OCI-LY1 (cell line): Measurements from ENCODE around the gene FGF10.

Source experiments
- H2AFZ ChIP-seq: fragments of 200-600 bp; sonication (generic), shearing (Covaris generic); 2 replicates; pipeline ENCODE4 v1.6.0; 2014; ENCODE audit warnings: antibody characterized with exemption, mild to moderate bottlenecking, low read length
- H3F3A ChIP-seq: fragments of 200-600 bp; sonication (generic), shearing (Covaris generic); 2 replicates; pipeline ENCODE4 v1.6.0; 2014; ENCODE audit warnings: mild to moderate bottlenecking, antibody characterized with exemption, low read length, moderate library complexity; ENCODE audit not compliant: insufficient read depth
- H3K27ac ChIP-seq: fragments of 200-600 bp; sonication (generic); 2 replicates; pipeline ENCODE4 v1.5.1; 2014; ENCODE audit warnings: low read length, mixed run types, mild to moderate bottlenecking, low read depth; ENCODE audit not compliant: poor library complexity, severe bottlenecking
- H3K27me3 ChIP-seq: fragments of 200-600 bp; sonication (generic); 2 replicates; pipeline ENCODE4 v1.6.0; 2014; ENCODE audit warnings: antibody characterized with exemption, mild to moderate bottlenecking, low read length, moderate library complexity; ENCODE audit not compliant: insufficient read depth
- H3K36me3 ChIP-seq: fragments of 200-600 bp; sonication (generic); 2 replicates; pipeline ENCODE4 v1.6.1; 2014; ENCODE audit warnings: mild to moderate bottlenecking, antibody characterized with exemption, low read length, moderate library complexity, mixed read lengths; ENCODE audit not compliant: insufficient read depth
- H3K4me1 ChIP-seq: fragments of 200-600 bp; sonication (generic); 2 replicates; pipeline ENCODE4 v1.5.1; 2014; ENCODE audit warnings: mild to moderate bottlenecking, low read length, moderate library complexity; ENCODE audit not compliant: insufficient read depth, severe bottlenecking
- H3K4me2 ChIP-seq: fragments of 200-600 bp; sonication (generic), shearing (Covaris generic); 2 replicates; pipeline ENCODE4 v1.6.1; 2014; ENCODE audit warnings: low read length
- H3K4me3 ChIP-seq: fragments of 200-600 bp; sonication (generic); 2 replicates; pipeline ENCODE4 v1.5.1; 2014; ENCODE audit warnings: low read length, low read depth, mild to moderate bottlenecking, mixed read lengths; ENCODE audit not compliant: poor library complexity, severe bottlenecking
- H3K79me2 ChIP-seq: fragments of 200-600 bp; shearing (Covaris generic); 2 replicates; pipeline ENCODE4 v1.6.1; 2016; ENCODE audit warnings: mixed run types, low read length, mixed read lengths; ENCODE audit not compliant: insufficient read depth
- H3K9ac ChIP-seq: fragments of 200-600 bp; sonication (generic), shearing (Covaris generic); 2 replicates; pipeline ENCODE4 v1.6.1; 2014; ENCODE audit warnings: mild to moderate bottlenecking, low read length, mixed read lengths
- H3K9me2 ChIP-seq: fragments of 200-600 bp; sonication (generic), shearing (Covaris generic); 2 replicates; pipeline ENCODE4 v1.6.1; 2014; ENCODE audit warnings: low read depth, mild to moderate bottlenecking, low read length, mixed read lengths
- H3K9me3 ChIP-seq: fragments of 200-600 bp; shearing (Covaris generic); 2 replicates; pipeline ENCODE4 v1.6.1; 2014; ENCODE audit warnings: low read length, mixed read lengths
- H4K20me1 ChIP-seq: fragments of 200-600 bp; sonication (generic), shearing (Covaris generic); 2 replicates; pipeline ENCODE4 v1.6.0; 2016; ENCODE audit warnings: mild to moderate bottlenecking, low read length; ENCODE audit not compliant: insufficient read depth
- CTCF ChIP-seq: fragments of 200-600 bp; sonication (generic), shearing (Covaris generic); IDR thresholded peaks from 2 replicates; pipeline ENCODE4 v1.5.1; 2017; ENCODE audit warnings: mild to moderate bottlenecking, antibody characterized with exemption, low read length, moderate library complexity, mixed read lengths
- EZH2 ChIP-seq: fragments of 200-600 bp; sonication (generic), shearing (Covaris generic); IDR thresholded peaks from 2 replicates; pipeline ENCODE4 v1.8.0; 2017; ENCODE audit warnings: borderline replicate concordance, mixed run types, mild to moderate bottlenecking, antibody characterized with exemption, low read length, moderate library complexity, mixed read lengths

The FGF10 gene

GRCh38 chr5:44275908-44276307 is 113.3 kb downstream of the FGF10 start:
- Histone ChIP-seq H3K36me3 (no peaks in the 10 kb centered on the region), H3K4me3 (no peak overlapping the region), H3K27ac (no peak overlapping the region), H2AFZ (no peak overlapping the region), H3F3A (no peaks in the 10 kb centered on the region), H4K20me1 (no peaks in the 10 kb centered on the region), H3K27me3 (no peaks in the 10 kb centered on the region), H3K9me2 (no peaks in the 10 kb centered on the region), H3K4me1 (no peaks in the 10 kb centered on the region), H3K9ac (no peak overlapping the region), H3K79me2 (no peaks in the 10 kb centered on the region), H3K9me3 (no peaks in the 10 kb centered on the region), H3K4me2 (no peak overlapping the region)
- TF ChIP-seq CTCF: no peak
- no peak for TF ChIP-seq EZH2

- H2AFZ ChIP-seq: no peak overlapping the region
- H3K4me2 ChIP-seq: no peak overlapping the region
- H3F3A ChIP-seq: no peaks in the 10 kb centered on the region
- no peak overlapping the region for H3K4me3 ChIP-seq
- no peak overlapping the region for H3K9ac ChIP-seq
- TF ChIP-seq CTCF: no peak
- H3K27ac ChIP-seq: no peak overlapping the region
- no peaks in the 10 kb centered on the region for H4K20me1 ChIP-seq
- no peaks in the 10 kb centered on the region for H3K9me3 ChIP-seq
- no peaks in the 10 kb centered on the region for H3K4me1 ChIP-seq
- no peaks in the 10 kb centered on the region for H3K79me2 ChIP-seq
- no peaks in the 10 kb centered on the region for H3K36me3 ChIP-seq
- H3K27me3 ChIP-seq: no peaks in the 10 kb centered on the region
- H3K9me2 ChIP-seq: no peaks in the 10 kb centered on the region
These were observed 113.9 kb downstream of the FGF10 start for GRCh38 chr5:44275329-44275728.

GRCh38 chr5:44267909-44268308 is 121.3 kb downstream of the FGF10 start:
- Histone ChIP-seq H3K9ac (no peak overlapping the region), H3K9me2 (no peaks in the 10 kb centered on the region), H3K9me3 (no peaks in the 10 kb centered on the region), H3K4me1 (no peaks in the 10 kb centered on the region), H3K4me2 (no peak overlapping the region), H2AFZ (no peak overlapping the region), H3K79me2 (no peaks in the 10 kb centered on the region), H3F3A (no peaks in the 10 kb centered on the region), H4K20me1 (no peaks in the 10 kb centered on the region), H3K27me3 (no peaks in the 10 kb centered on the region; the same call in 1 of the 2 replicates), H3K27ac (no peak overlapping the region), H3K36me3 (no peaks in the 10 kb centered on the region), H3K4me3 (no peak overlapping the region)
- no peak for TF ChIP-seq CTCF
- TF ChIP-seq EZH2: no peak
